ENCODE results near the gene LBH. TPM values are rescaled to one million over a fixed set of nuclear protein-coding genes. Genes with fewer than 3 reads are reported as not detected.

LBH gene
- total and polyA plus RNA-seq, 2 of the 13 experiments (the other 11 are each of a cell fraction or from before 2014, with no cell fraction given): 0.09 to 0.25 TPM

DNA sequence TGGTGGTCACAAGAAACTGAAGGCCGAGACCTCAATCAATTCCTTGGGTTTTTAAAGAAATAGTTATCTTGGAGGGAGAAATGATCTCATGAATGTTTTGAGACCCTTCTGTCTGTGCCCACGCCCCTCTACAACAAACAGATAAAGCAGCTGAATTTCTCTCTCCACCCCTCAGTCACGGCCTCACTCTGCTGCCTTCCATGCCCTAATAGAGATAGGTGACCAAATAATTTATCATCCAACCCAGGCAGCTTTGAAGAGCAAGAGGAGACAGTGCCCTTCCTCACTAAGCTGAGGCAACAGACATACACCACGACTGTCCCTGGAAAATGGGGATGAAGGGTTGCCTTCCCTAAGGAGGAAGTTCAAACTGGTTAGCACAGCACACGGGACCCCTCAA lies 71.2 kb downstream of the LBH start:
- TF ChIP-seq DNMT1 (CRISPR knock-in tag; IDR thresholded peaks at IDR 0.05): no peak
- TF ChIP-seq MTF1 (CRISPR knock-in tag; IDR thresholded peaks at IDR 0.05): no peak
- TF ChIP-seq, protein P1, sequence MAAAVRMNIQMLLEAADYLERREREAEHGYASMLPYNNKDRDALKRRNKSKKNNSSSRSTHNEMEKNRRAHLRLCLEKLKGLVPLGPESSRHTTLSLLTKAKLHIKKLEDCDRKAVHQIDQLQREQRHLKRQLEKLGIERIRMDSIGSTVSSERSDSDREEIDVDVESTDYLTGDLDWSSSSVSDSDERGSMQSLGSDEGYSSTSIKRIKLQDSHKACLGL (CRISPR knock-in tag; IDR thresholded peaks at IDR 0.05): no peak
- no peak for TF ChIP-seq HIVEP1 (CRISPR knock-in tag; IDR thresholded peaks at IDR 0.05)
- no peak for TF ChIP-seq PCBP1 (IDR thresholded peaks at IDR 0.05; ENCODE audit: borderline replicate concordance, low read depth, low read length)
- no peak for TF ChIP-seq ZNF350 (CRISPR knock-in tag; IDR thresholded peaks at IDR 0.05; ENCODE audit: borderline replicate concordance, low read depth)
- no peak for TF ChIP-seq GATAD1 (CRISPR knock-in tag; IDR thresholded peaks at IDR 0.05)
- TF ChIP-seq CREB1 (IDR thresholded peaks at IDR 0.05): no peak
- no peak for TF ChIP-seq CREB1 (CRISPR knock-in tag; IDR thresholded peaks at IDR 0.05)
- TF ChIP-seq, protein P2, sequence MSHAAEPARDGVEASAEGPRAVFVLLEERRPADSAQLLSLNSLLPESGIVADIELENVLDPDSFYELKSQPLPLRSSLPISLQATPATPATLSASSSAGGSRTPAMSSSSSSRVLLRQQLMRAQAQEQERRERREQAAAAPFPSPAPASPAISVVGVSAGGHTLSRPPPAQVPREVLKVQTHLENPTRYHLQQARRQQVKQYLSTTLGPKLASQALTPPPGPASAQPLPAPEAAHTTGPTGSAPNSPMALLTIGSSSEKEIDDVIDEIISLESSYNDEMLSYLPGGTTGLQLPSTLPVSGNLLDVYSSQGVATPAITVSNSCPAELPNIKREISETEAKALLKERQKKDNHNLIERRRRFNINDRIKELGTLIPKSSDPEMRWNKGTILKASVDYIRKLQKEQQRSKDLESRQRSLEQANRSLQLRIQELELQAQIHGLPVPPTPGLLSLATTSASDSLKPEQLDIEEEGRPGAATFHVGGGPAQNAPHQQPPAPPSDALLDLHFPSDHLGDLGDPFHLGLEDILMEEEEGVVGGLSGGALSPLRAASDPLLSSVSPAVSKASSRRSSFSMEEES (CRISPR knock-in tag; IDR thresholded peaks at IDR 0.05): no peak
- no peak for TF ChIP-seq ZNF101 (CRISPR knock-in tag; IDR thresholded peaks at IDR 0.05; ENCODE audit: borderline replicate concordance, low read depth)
- no peak for TF ChIP-seq HOXA9 (CRISPR knock-in tag; IDR thresholded peaks at IDR 0.05; ENCODE audit: borderline replicate concordance)
- TF ChIP-seq, protein P3, sequence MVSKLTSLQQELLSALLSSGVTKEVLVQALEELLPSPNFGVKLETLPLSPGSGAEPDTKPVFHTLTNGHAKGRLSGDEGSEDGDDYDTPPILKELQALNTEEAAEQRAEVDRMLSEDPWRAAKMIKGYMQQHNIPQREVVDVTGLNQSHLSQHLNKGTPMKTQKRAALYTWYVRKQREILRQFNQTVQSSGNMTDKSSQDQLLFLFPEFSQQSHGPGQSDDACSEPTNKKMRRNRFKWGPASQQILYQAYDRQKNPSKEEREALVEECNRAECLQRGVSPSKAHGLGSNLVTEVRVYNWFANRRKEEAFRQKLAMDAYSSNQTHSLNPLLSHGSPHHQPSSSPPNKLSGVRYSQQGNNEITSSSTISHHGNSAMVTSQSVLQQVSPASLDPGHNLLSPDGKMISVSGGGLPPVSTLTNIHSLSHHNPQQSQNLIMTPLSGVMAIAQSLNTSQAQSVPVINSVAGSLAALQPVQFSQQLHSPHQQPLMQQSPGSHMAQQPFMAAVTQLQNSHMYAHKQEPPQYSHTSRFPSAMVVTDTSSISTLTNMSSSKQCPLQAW (CRISPR knock-in tag; IDR thresholded peaks at IDR 0.05): no peak
- TF ChIP-seq, protein P4, sequence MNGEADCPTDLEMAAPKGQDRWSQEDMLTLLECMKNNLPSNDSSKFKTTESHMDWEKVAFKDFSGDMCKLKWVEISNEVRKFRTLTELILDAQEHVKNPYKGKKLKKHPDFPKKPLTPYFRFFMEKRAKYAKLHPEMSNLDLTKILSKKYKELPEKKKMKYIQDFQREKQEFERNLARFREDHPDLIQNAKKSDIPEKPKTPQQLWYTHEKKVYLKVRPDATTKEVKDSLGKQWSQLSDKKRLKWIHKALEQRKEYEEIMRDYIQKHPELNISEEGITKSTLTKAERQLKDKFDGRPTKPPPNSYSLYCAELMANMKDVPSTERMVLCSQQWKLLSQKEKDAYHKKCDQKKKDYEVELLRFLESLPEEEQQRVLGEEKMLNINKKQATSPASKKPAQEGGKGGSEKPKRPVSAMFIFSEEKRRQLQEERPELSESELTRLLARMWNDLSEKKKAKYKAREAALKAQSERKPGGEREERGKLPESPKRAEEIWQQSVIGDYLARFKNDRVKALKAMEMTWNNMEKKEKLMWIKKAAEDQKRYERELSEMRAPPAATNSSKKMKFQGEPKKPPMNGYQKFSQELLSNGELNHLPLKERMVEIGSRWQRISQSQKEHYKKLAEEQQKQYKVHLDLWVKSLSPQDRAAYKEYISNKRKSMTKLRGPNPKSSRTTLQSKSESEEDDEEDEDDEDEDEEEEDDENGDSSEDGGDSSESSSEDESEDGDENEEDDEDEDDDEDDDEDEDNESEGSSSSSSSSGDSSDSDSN (CRISPR knock-in tag; IDR thresholded peaks at IDR 0.05): no peak
- no peak for TF ChIP-seq ZNF329 (CRISPR knock-in tag; IDR thresholded peaks at IDR 0.05; ENCODE audit: low read depth)
- Histone ChIP-seq H3K9me3 (ENCODE audit: low read length) (no peaks in the 10 kb centered on the region), H3K4me2 (ENCODE audit: low read depth, low read length) (no peak overlapping the region), H3K79me2 (ENCODE audit: insufficient read depth, low read length) (no peaks in the 10 kb centered on the region), H3K4me1 (ENCODE audit: insufficient read depth, low read length) (no peaks in the 10 kb centered on the region), H2AFZ (ENCODE audit: low read length) (no peak overlapping the region), H3K36me3 (replicated peaks in 1 of 2; ENCODE audit: control insufficient read depth in 1 of 2, insufficient read depth in 2 of 2, low read length in 2 of 2) (no peaks in the 10 kb centered on the region), H3K27me3 (ENCODE audit: control insufficient read depth in 1 of 2, insufficient read depth in 2 of 2, low read length in 2 of 2) (peaks cover 2 to 32% of the 10 kb centered on the region in 2 experiments), H3K4me3 (replicated peaks in 1 of 3; ENCODE audit: insufficient read depth in 1 of 3, low read depth in 2 of 3, low read length in 3 of 3) (no peak overlapping the region), H3K27ac (ENCODE audit: extremely low read length, insufficient read depth, low read length) (no peak overlapping the region), H3K9ac (ENCODE audit: insufficient read depth, low read depth, low read length) (no peak overlapping the region), H4K20me1 (ENCODE audit: insufficient read depth, low read length) (no peaks in the 10 kb centered on the region)
- ChIA-PET POLR2A (no interaction called here), CTCF (ENCODE audit: low intra/inter-chr PET ratio, low total read pairs) (no interaction called here)
- ATAC-seq (no peak), DNase-seq (ENCODE audit: low spot score) (no peak), FAIRE-seq (no peak)
- in situ Hi-C loops (cut with HindIII; ENCODE audit: extremely low pct_ligation_motif_present, low pct_unique_long_range_greater_than_20kb) (no loop called here), intact Hi-C loops (cut with micrococcal nuclease; ENCODE audit: unreplicated experiment) (no loop called here)
- no TSS peak for BruUV-seq (replicated peaks)
- 8% methylated on average over 4 of the region's 5 CpGs for WGBS (ENCODE audit: low lambda C conversion rate)
